ENCODE results near the gene GPR15.

GPR15 gene

DNA sequence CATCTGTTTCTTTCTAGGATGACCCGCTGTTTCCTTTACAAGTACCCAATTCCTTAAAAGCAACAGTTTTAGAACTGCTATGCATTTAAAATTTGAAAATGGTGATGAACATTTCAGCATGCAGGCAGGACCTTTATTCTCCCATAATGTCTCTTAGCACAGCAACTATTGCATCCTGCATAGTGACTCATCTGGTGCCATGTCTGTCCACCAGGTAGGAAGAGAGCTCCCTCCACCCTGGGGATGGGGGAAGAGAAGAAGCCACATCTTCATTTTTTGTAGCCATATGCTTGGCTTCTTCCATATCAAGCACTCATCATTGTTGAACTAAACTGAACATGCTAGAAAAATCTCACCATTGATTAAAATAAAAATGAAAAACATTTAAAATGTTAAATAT is 9.9 kb downstream of the GPR15 start:
- TF ChIP-seq, protein P1, sequence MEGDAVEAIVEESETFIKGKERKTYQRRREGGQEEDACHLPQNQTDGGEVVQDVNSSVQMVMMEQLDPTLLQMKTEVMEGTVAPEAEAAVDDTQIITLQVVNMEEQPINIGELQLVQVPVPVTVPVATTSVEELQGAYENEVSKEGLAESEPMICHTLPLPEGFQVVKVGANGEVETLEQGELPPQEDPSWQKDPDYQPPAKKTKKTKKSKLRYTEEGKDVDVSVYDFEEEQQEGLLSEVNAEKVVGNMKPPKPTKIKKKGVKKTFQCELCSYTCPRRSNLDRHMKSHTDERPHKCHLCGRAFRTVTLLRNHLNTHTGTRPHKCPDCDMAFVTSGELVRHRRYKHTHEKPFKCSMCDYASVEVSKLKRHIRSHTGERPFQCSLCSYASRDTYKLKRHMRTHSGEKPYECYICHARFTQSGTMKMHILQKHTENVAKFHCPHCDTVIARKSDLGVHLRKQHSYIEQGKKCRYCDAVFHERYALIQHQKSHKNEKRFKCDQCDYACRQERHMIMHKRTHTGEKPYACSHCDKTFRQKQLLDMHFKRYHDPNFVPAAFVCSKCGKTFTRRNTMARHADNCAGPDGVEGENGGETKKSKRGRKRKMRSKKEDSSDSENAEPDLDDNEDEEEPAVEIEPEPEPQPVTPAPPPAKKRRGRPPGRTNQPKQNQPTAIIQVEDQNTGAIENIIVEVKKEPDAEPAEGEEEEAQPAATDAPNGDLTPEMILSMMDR (IDR thresholded peaks at IDR 0.05; ENCODE audit: unreplicated experiment in 3 of 3), result no peak
- Mint-ChIP-seq H3K4me1 (no peaks in the 10 kb centered on the region), H3K36me3 (ENCODE audit: low read depth) (no peaks in the 10 kb centered on the region), H3K9me3 (no peaks in the 10 kb centered on the region), H3K4me3 (no peak overlapping the region), H3K27me3 (ENCODE audit: low read depth) (peaks cover 3% of the 10 kb centered on the region), H3K27ac (no peak overlapping the region)

DNA sequence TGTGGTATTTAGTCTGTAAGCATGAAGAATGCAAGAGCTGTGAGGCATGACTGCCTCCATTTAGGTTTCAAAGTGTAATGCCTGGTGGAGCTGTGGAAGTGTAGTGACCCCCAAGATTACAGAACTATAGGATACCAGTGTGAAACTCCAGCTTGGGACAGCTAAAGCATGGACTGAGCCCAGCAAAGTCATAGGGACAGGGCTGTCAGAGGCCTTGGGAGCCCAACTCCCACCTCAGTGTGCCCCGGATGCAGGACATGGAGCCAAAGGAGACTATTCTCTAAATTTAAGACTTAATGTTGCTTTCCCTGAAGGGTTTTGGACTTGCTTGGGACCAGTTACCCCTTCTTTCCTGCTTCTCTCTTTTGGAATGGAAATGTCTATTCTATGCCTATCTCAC is 10.8 kb downstream of the GPR15 start:
- Mint-ChIP-seq H3K9me3 (no peaks in the 10 kb centered on the region), H3K36me3 (ENCODE audit: low read depth) (no peaks in the 10 kb centered on the region), H3K4me3 (no peak overlapping the region), H3K27me3 (ENCODE audit: low read depth) (peaks cover 3% of the 10 kb centered on the region), H3K27ac (no peak overlapping the region), H3K4me1 (no peaks in the 10 kb centered on the region)
- TF ChIP-seq, protein P1 (IDR thresholded peaks at IDR 0.05; ENCODE audit: unreplicated experiment in 3 of 3), result no peak

DNA sequence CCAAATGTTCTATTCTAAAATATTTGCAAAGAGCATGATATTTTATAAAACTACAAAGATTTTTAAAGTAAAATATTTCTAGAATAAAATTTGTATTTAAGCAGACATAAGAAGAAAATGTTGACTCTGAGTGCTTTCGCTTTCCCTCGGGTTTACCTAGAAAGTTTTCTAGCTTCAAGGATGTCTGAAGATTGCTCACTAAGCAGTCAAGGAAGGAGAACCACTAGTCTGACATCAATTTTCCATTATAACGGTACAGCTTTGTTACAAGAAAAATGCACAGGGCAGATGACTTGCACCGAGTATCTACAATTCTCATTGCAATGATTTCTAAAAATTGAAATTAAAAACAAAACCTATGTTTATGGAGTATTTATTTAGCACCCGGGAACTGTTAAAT is 14.2 kb downstream of the GPR15 start:
- Mint-ChIP-seq H3K27ac (no peak overlapping the region), H3K4me3 (no peak overlapping the region), H3K9me3 (no peaks in the 10 kb centered on the region), H3K27me3 (ENCODE audit: low read depth) (peaks cover 3% of the 10 kb centered on the region), H3K36me3 (ENCODE audit: low read depth) (no peaks in the 10 kb centered on the region), H3K4me1 (no peaks in the 10 kb centered on the region)
- TF ChIP-seq, protein P1 (IDR thresholded peaks at IDR 0.05; ENCODE audit: unreplicated experiment in 3 of 3), result no peak

DNA sequence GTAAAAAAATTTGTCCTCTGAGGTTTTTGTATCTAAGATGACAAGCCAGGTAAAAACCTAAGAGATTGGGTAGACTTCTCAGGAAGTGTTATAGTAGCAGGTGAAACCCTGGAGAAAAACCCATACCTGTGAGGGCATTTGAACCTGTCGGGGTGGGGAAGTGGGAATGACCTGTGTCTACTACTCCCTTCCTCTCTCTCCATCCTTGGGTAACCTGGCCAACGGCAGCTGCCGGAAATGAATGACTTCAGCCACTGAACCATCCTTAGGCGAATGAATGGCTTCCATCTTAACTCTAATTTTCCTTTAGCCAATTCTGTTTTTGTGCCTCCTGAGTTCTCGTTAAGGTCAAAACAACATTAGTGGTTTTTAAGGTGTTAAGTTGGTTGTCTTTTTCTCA is 16.8 kb downstream of the GPR15 start:
- Mint-ChIP-seq H3K27me3 (ENCODE audit: low read depth) (peaks cover 3% of the 10 kb centered on the region), H3K4me3 (no peak overlapping the region), H3K36me3 (ENCODE audit: low read depth) (no peaks in the 10 kb centered on the region), H3K4me1 (no peaks in the 10 kb centered on the region), H3K27ac (no peak overlapping the region), H3K9me3 (no peaks in the 10 kb centered on the region)
- TF ChIP-seq, protein P1 (IDR thresholded peaks at IDR 0.05; ENCODE audit: unreplicated experiment in 3 of 3), result no peak

DNA sequence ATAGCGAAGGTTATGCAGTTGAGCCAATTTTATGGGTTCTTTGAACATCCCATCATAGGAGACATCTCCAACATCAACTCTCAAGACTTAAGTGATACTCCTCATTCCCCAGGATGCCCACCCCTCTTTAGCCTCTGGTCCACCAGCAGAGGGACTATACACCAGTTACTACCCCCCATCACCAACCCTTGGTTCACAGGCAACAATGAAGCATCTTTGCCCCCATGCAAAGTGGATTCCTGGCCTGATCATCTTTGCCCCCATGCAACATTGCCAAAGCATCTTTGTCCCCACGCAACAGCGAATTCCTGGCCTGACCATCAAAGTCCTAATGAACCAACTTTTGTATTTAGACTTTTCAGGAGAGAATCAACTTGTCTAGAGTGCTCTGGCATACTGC is 19.1 kb downstream of the GPR15 start:
- Mint-ChIP-seq H3K4me3 (no peak overlapping the region), H3K36me3 (ENCODE audit: low read depth) (no peaks in the 10 kb centered on the region), H3K9me3 (no peaks in the 10 kb centered on the region), H3K27ac (no peak overlapping the region), H3K27me3 (ENCODE audit: low read depth) (no peaks in the 10 kb centered on the region), H3K4me1 (no peaks in the 10 kb centered on the region)
- TF ChIP-seq, protein P1 (IDR thresholded peaks at IDR 0.05; ENCODE audit: unreplicated experiment in 3 of 3), result no peak

DNA sequence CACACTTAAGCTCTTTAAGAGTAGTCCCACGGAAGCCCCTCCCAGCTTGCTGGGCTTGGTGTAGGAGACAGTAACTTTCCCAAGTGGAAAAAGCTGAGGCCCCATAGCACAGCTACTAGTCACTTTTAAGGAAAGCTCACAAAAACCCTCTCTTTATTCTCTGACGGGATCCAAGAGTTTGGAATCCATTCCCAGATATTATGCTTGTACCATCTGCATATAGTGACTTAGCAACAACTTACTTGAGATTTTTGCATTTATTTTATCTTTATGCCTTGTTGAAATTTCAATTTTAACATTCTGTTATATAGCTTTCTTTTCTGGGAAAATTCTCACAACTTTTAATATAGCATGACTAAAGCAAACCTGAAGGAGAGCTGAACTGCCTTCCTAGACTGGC is 19.5 kb downstream of the GPR15 start:
- Mint-ChIP-seq H3K27ac (no peak overlapping the region), H3K4me3 (no peak overlapping the region), H3K4me1 (no peaks in the 10 kb centered on the region), H3K36me3 (ENCODE audit: low read depth) (no peaks in the 10 kb centered on the region), H3K9me3 (no peaks in the 10 kb centered on the region), H3K27me3 (ENCODE audit: low read depth) (no peaks in the 10 kb centered on the region)
- TF ChIP-seq, protein P1 (IDR thresholded peaks at IDR 0.05; ENCODE audit: unreplicated experiment in 3 of 3), result no peak
